K562 (cell line): ENCODE data around the gene TACC3. TPM values are rescaled to one million over a fixed set of nuclear protein-coding genes. Genes with fewer than 3 reads are reported as not detected.

ENCODE experiments used
- ARID2 ChIP-seq: fragments of 450-650 bp; IDR thresholded peaks from 2 replicates; pipeline ENCODE4 v1.6.1; 2017; ENCODE audit warnings: antibody characterized with exemption, mild to moderate bottlenecking
- BCL6 ChIP-seq: fragments of 250-450 bp; sonication (Bioruptor Pico); IDR thresholded peaks from 2 replicates; pipeline ENCODE4 v1.4.0; 2020
- CBX1 ChIP-seq: sonication (generic); IDR thresholded peaks from 2 replicates; pipeline ENCODE4 v1.6.1; 2016; ENCODE audit warnings: antibody characterized with exemption, low read depth, mild to moderate bottlenecking
- EGR1 ChIP-seq: fragments of 450-650 bp; conservative IDR thresholded peaks from 2 replicates; pipeline ENCODE4 v1.6.1; 2017; ENCODE audit warnings: mild to moderate bottlenecking
- FOXK1 ChIP-seq: sonication (generic); formaldehyde crosslinking; IDR thresholded peaks from 2 replicates; pipeline ENCODE4 v1.8.0; 2022; ENCODE audit warnings: missing genetic modification reagents, mild to moderate bottlenecking, borderline replicate concordance
- FOXK2 ChIP-seq, 2 experiments: fragments of 450-650 bp; IDR thresholded peaks in 1 of 2; conservative IDR thresholded peaks in 1 of 2; 2 replicates each; pipeline ENCODE4 v1.6.1; 2016; ENCODE audit warnings: low read depth in 2 of 2, mild to moderate bottlenecking in 1 of 2
- JUND ChIP-seq, 2 experiments: IDR thresholded peaks; 2 replicates in 1 of 2; 3 replicates in 1 of 2; pipeline ENCODE4 v1.6.1; 2011; ENCODE audit warnings: borderline replicate concordance in 2 of 2, low read depth in 2 of 2, low read length in 2 of 2, improper control_type of control experiment in 1 of 2, missing biosample characterization in 1 of 2, missing genetic modification characterization in 1 of 2, missing genetic modification reagents in 1 of 2
- LEF1 ChIP-seq: fragments of 450-650 bp; IDR thresholded peaks from 2 replicates; pipeline ENCODE4 v1.6.1; 2016; ENCODE audit warnings: mild to moderate bottlenecking
- MBD2 ChIP-seq: sonication (generic); IDR thresholded peaks from 2 replicates; pipeline ENCODE4 v1.6.1; 2016; ENCODE audit warnings: low read depth, borderline replicate concordance
- MEIS2 ChIP-seq: fragments of 450-650 bp; IDR thresholded peaks from 2 replicates; pipeline ENCODE4 v1.6.1; 2014; ENCODE audit warnings: mild to moderate bottlenecking; ENCODE audit not compliant: partially characterized antibody
- MTA3 ChIP-seq: fragments of 450-650 bp; formaldehyde crosslinking; IDR thresholded peaks from 2 replicates; pipeline ENCODE4 v1.6.1; 2017; ENCODE audit warnings: mild to moderate bottlenecking, borderline replicate concordance
- NFIC ChIP-seq: fragments of 450-650 bp; IDR thresholded peaks from 2 replicates; pipeline ENCODE4 v1.6.1; 2017; ENCODE audit warnings: mild to moderate bottlenecking, inconsistent platforms
- SIRT6 ChIP-seq: IDR thresholded peaks from one replicate; pipeline ENCODE4 v1.6.1; 2012; ENCODE audit warnings: low read depth, mild to moderate bottlenecking, control low read depth, inconsistent platforms, low read length, moderate library complexity
- SLC30A9 ChIP-seq: fragments of 250-450 bp; sonication (Bioruptor Pico); IDR thresholded peaks from 2 replicates; pipeline ENCODE4 v1.8.0; 2022; ENCODE audit warnings: mild to moderate bottlenecking, moderate library complexity
- TRIM28 ChIP-seq: fragments of 450-650 bp; IDR thresholded peaks from 2 replicates; pipeline ENCODE4 v1.6.1; 2017
- ZNF140 ChIP-seq: fragments of 250-450 bp; sonication (Bioruptor Pico); IDR thresholded peaks from 2 replicates; pipeline ENCODE4 v1.8.0; 2021; ENCODE audit warnings: moderate library complexity, mild to moderate bottlenecking, inconsistent platforms
- ZNF239 ChIP-seq: fragments of 250-450 bp; sonication (Bioruptor Pico); IDR thresholded peaks from 2 replicates; pipeline ENCODE4 v1.4.0; 2020; ENCODE audit warnings: mild to moderate bottlenecking
- ZNF507 ChIP-seq: conservative IDR thresholded peaks from 2 replicates; pipeline ENCODE4 v1.6.1; 2017; ENCODE audit warnings: missing genetic modification characterization, missing compliant biosample characterization
- ZNF583 ChIP-seq: fragments of 250-450 bp; sonication (Bioruptor Pico); IDR thresholded peaks from 2 replicates; pipeline ENCODE4 v1.4.0; 2020
- ZNF644 ChIP-seq: fragments of 200-800 bp; sonication (Bioruptor generic); IDR thresholded peaks from 2 replicates; pipeline ENCODE4 v1.6.1; 2016; ENCODE audit warnings: low read depth, missing genetic modification characterization, missing compliant biosample characterization
- polyA plus RNA-seq, 8 experiments: library from polyadenylated mRNA; depleted of rRNA in 4 of 8; stranded (reverse) in 5 of 8; unstranded in 3 of 8; fragments of >200 nt; fragmentation: Nextera tagmentation in 2 of 8; fragmentation: Illumina TruSeq in 1 of 8; extraction: Ambion mirVana in 2 of 8; extraction: Trizol in 1 of 8; gene quantifications; 2 replicates each; pipeline versions ENCODE4 v1.2.1 to v1.2.3, GENCODE V29; 2011 to 2014; ENCODE audit warnings: inconsistent platforms in 1 of 8, missing spikeins in 1 of 8
- total RNA-seq, 7 experiments: library from RNA; depleted of rRNA in 6 of 7; stranded (reverse); fragments of >200 nt in 6 of 7; fragmentation: Illumina TruSeq in 2 of 7; extraction: Trizol in 2 of 7; gene quantifications; 2 replicates each; pipeline versions ENCODE4 v1.2.1 to v1.2.3, GENCODE V29; 2011 to 2021; ENCODE audit warnings: low replicate concordance in 1 of 7
- TF ChIP-seq, protein P1 (sequence below): sonication (generic); formaldehyde crosslinking; IDR thresholded peaks from 2 replicates; pipeline ENCODE4 v1.8.0; 2022; ENCODE audit warnings: mild to moderate bottlenecking, missing genetic modification reagents
- TF ChIP-seq, protein P2 (sequence below), 2 experiments: fragments of 450-650 bp in 1 of 2; IDR thresholded peaks; 2 replicates each; pipeline ENCODE4 v1.6.1; 2011 to 2017; ENCODE audit warnings: low read depth in 2 of 2, antibody characterized with exemption in 1 of 2, borderline replicate concordance in 1 of 2, low read length in 1 of 2, mild to moderate bottlenecking in 1 of 2, mixed read lengths in 1 of 2; ENCODE audit not compliant: control insufficient read depth in 1 of 2

TACC3 gene
- total and polyA plus RNA-seq, 9 of the 15 experiments (the other 6 are each of a cell fraction or from before 2014, with no cell fraction given) = 1.9 to 122 (median 55.6) TPM

- TF ChIP-seq ZNF140 (CRISPR knock-in tag) (no peak), TRIM28 (no peak), FOXK1 (no peak), FOXK2 (conservative IDR thresholded peaks at IDR 0.05 in 1 of 2, IDR thresholded peaks at IDR 0.05 in 1 of 2; ENCODE audit: low read depth in 2 of 2) (no peak), ZNF239 (no peak), NFIC (no peak), ZNF507 (tag) (no peak), ZNF644 (tag) (no peak), CBX1 (no peak), ZNF583 (CRISPR knock-in tag) (no peak), BCL6 (CRISPR knock-in tag) (no peak), ARID2 (no peak), MTA3 (no peak), JUND (IDR thresholded peaks at IDR 0.05; ENCODE audit: borderline replicate concordance, low read depth, low read length) (0 out of 2 replicates have a peak, but pooled peaks have one; percentile 5), JUND (tag; IDR thresholded peaks at IDR 0.05; ENCODE audit: borderline replicate concordance, low read depth, low read length) (peak; percentile 28; the same call in 1 of the 3 replicates), LEF1 (no peak), MEIS2 (no peak), SLC30A9 (CRISPR knock-in tag) (no peak), SIRT6 (no peak), MBD2 (no peak), EGR1 (0 out of 2 replicates have a peak, but pooled peaks have one; percentile 16)
- TF ChIP-seq, protein P1, sequence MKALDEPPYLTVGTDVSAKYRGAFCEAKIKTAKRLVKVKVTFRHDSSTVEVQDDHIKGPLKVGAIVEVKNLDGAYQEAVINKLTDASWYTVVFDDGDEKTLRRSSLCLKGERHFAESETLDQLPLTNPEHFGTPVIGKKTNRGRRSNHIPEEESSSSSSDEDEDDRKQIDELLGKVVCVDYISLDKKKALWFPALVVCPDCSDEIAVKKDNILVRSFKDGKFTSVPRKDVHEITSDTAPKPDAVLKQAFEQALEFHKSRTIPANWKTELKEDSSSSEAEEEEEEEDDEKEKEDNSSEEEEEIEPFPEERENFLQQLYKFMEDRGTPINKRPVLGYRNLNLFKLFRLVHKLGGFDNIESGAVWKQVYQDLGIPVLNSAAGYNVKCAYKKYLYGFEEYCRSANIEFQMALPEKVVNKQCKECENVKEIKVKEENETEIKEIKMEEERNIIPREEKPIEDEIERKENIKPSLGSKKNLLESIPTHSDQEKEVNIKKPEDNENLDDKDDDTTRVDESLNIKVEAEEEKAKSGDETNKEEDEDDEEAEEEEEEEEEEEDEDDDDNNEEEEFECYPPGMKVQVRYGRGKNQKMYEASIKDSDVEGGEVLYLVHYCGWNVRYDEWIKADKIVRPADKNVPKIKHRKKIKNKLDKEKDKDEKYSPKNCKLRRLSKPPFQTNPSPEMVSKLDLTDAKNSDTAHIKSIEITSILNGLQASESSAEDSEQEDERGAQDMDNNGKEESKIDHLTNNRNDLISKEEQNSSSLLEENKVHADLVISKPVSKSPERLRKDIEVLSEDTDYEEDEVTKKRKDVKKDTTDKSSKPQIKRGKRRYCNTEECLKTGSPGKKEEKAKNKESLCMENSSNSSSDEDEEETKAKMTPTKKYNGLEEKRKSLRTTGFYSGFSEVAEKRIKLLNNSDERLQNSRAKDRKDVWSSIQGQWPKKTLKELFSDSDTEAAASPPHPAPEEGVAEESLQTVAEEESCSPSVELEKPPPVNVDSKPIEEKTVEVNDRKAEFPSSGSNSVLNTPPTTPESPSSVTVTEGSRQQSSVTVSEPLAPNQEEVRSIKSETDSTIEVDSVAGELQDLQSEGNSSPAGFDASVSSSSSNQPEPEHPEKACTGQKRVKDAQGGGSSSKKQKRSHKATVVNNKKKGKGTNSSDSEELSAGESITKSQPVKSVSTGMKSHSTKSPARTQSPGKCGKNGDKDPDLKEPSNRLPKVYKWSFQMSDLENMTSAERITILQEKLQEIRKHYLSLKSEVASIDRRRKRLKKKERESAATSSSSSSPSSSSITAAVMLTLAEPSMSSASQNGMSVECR (CRISPR knock-in tag) = no peak
- TF ChIP-seq, protein P2, sequence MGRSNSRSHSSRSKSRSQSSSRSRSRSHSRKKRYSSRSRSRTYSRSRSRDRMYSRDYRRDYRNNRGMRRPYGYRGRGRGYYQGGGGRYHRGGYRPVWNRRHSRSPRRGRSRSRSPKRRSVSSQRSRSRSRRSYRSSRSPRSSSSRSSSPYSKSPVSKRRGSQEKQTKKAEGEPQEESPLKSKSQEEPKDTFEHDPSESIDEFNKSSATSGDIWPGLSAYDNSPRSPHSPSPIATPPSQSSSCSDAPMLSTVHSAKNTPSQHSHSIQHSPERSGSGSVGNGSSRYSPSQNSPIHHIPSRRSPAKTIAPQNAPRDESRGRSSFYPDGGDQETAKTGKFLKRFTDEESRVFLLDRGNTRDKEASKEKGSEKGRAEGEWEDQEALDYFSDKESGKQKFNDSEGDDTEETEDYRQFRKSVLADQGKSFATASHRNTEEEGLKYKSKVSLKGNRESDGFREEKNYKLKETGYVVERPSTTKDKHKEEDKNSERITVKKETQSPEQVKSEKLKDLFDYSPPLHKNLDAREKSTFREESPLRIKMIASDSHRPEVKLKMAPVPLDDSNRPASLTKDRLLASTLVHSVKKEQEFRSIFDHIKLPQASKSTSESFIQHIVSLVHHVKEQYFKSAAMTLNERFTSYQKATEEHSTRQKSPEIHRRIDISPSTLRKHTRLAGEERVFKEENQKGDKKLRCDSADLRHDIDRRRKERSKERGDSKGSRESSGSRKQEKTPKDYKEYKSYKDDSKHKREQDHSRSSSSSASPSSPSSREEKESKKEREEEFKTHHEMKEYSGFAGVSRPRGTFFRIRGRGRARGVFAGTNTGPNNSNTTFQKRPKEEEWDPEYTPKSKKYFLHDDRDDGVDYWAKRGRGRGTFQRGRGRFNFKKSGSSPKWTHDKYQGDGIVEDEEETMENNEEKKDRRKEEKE (IDR thresholded peaks at IDR 0.05; ENCODE audit: borderline replicate concordance in 1 of 2, control insufficient read depth in 1 of 2, low read depth in 2 of 2, low read length in 1 of 2) = no peak
Measured at GRCh38 chr4:1788254-1788973, 67.1 kb downstream of the TACC3 start (continued).
